Stromal cell of bone marrow (primary cell): ENCODE results near the gene DIP2C.
"Not testable (repeated sequence)": the region's sequence is repeated elsewhere in the genome, so short reads cannot be mapped to it uniquely, and the experiment has no call there.

ENCODE experiments used
- DNase-seq: peaks from one replicate; pipeline ENCODE4 v3.0.0-alpha.2; 2012; ENCODE audit warnings: low read depth

DIP2C gene

GRCh38 chr10:610642-611305 lies 78.7 kb downstream of the DIP2C start:
- peak; percentile 76 for DNase-seq

- no peak for DNase-seq
Observed at GRCh38 chr10:609868-610545, 79.5 kb downstream of the DIP2C start.

GRCh38 chr10:609262-609658 lies 80.2 kb downstream of the DIP2C start:
- no peak for DNase-seq

GRCh38 chr10:608331-609261 lies 80.9 kb downstream of the DIP2C start:
- no peak for DNase-seq

DNA sequence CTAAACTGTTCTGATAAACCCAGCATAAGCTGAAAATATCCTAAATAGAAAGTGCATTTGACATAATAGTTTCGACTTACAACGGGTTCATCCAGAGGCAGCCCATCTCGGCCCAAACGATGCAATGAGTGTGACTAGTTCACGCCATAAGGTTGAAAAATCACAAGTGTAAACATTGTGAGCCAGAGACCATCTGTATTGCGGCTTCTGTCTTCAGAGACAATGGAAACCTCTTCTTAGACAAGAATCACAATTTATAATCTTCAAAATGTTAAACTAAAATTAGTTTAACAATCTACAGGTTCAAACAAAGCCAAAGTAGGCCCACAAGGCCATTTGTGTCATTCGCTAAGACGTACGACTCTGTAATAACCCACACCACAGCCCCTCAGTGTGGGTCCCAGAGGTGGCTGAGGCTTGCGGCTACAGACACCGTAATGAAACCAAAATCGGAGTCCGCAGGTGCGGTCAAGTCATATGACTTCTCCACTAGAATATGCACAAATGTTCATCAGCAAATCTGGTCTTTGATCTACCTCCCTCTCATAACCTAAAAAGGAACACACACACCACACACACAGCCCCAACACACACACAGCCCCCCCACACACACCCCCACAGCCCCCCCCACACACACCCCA lies 81.8 kb downstream of the DIP2C start:
- no peak for DNase-seq

- no peak for DNase-seq
Observed at GRCh38 chr10:606762-607544, 82.5 kb downstream of the DIP2C start.

DNA sequence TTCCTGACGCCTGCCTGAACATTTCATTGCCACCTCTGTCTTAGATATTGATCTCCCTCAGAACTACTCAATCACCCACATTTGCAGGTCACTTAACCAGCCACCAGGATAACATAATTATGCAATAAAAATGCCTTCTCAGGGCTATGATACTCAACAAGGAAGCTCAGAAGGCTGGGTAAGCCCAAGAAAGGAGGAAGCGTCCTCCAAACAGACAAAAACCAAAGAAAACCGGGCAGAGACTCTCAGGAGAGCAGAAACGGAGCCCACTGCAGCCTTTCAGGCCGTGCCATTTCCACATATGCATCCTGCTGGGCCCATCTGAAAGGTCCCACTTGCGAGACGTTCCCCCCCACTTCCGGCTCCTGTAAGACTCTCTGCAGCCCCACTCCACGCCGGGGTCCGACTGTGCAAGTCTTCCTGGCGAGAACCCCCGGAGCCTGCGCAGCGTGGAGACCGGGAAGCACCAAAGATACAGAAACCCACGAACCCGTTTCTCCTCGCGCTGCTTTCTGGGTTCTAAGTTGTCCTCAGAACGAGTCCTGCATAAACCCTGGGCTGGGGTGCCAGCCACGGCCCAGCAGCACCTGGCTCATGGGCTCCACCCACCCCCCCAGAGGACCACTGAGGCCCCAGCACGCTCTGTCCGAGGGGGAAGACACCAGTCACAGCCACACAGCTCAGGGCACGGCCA lies 83.7 kb downstream of the DIP2C start:
- DNase-seq = no peak

GRCh38 chr10:604716-605631 lies 84.5 kb downstream of the DIP2C start:
- DNase-seq = no peak

DNA sequence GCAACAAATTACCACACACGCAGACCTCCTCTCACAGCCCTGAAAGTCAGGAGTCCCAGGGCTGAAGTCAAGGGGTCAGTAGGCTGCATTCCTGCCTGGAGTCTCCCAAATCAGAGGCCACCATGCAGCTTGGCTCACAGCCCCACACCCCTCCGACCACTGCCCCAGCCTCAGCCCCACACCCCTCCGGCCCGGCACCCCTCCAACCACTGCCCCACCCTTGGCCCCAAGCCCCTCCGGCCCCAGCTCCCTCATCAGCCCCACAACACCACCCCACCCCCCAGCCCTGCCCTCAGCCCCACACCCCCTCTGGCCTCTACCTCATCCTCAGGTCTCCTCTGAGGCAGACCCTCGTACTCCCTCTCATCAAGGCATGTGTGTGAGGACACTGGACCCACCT lies 85.7 kb downstream of the DIP2C start:
- DNase-seq = no peak

GRCh38 chr10:602391-603005 lies 87.0 kb downstream of the DIP2C start:
- DNase-seq = no peak

GRCh38 chr10:601660-601963 lies 87.9 kb downstream of the DIP2C start:
- DNase-seq = no peak

DNA sequence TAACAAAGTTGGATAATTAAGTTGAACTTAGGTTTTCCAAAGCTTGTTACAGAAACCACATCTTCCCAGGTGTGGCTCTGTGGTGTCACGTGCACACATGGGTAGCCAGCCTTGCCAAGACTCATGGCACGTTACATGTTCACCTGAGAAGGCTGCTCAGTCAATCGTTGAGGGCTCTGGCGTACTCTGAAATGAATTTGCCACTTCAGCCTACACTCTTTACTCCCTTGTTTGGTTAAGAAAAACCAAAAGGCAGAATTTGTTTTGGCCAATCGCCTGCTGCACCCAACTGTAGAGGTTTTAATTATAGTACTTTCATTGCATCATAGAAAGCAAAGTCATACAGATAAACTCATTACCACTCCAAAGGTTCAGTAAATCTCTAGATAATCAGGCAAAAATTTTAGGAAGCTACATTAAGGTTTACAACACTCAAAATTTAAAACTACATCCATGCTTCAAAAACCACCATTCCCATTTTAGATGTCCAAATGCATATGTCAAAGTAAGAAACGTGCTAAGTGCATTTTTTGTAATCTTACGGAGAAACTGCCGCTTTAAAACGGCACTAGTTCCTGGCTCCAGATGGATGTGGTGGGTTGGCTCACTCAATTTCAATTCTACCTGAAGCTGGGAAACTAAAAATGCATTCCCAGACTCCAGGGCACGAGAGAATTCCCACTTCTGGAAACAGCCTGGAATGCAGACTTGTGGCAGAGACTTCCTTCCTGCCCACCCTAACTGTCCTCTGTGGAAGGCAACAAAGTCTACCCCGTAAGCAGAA lies 88.4 kb downstream of the DIP2C start:
- no peak for DNase-seq

DNA sequence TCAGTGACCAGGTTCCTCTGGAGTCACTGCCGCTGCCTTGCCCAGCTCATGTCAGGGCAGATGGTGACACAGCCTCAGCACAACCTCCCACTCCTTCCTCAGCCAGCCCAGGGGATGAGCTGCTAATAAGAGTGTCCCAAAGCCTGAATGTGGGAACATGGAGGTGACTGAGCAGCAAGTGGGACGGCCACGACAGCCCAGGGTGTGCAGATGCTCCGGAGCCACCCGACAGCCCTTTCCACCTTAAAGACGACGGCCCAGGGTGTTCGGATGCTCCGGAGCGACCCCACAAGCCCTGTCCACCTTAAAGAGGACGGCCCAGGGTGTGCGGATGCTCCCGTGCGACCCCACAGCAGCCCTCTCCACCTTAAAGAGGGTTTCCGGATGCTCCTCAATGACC lies 89.2 kb downstream of the DIP2C start:
- no peak for DNase-seq

GRCh38 chr10:599767-600166 lies 89.7 kb downstream of the DIP2C start:
- DNase-seq = no peak

DNA sequence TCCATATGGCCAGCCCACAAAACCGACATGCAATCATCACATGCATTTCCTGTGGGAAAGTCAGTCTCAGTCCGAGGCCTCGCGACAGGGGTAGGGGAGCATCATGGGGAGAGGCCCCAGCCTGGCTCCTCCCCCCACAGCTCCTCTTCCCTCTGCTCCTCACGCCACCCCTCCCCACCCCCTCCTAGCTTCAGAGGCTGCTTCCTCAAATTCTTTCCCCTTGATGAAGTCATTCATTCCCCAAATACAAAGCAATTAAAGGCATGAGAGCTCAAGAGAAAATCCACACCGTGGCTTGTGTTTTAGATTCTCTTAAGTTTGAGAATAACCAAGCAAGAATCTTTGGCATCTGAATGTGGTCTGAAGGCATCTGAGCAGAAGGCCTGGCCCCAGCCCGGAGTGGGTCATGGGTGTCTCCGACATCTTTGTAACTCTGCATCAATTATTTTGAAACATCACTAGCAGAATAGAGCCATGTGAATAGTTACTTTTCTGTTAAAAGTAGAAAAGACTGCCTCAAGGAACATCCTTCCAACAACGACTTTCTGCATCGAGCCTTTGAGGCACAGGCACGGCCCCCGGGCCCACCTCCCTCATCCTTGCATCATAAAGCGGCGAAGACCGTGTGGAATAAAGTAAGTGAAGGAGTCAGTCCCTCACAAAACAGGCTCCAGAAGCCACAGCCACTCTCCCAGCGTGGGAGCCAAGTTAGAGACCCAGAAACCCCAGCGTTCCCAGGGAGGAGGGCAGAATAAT lies 90.9 kb downstream of the DIP2C start:
- peak; percentile 87 for DNase-seq

DNA sequence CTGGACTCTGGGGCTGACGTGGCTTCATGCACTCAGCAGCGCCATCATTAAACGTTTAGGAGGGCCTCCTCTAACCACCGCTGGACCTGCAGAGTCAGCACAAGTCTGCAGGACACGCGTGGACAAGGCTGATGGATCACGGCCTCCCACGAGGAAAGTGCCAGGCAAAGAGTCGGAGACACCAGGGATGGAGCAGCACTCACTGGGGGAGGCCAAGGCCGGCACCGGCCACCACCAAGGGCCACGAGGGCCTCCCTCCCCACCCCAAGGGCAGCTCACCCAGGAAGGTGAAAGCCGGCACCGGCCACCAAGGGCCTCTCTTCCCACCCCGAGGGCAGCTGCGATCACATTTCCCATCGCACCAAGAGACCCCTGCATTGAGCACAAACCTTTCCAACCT lies 91.5 kb downstream of the DIP2C start:
- DNase-seq = no peak

GRCh38 chr10:596725-597345 lies 92.6 kb downstream of the DIP2C start:
- DNase-seq = no peak

DNA sequence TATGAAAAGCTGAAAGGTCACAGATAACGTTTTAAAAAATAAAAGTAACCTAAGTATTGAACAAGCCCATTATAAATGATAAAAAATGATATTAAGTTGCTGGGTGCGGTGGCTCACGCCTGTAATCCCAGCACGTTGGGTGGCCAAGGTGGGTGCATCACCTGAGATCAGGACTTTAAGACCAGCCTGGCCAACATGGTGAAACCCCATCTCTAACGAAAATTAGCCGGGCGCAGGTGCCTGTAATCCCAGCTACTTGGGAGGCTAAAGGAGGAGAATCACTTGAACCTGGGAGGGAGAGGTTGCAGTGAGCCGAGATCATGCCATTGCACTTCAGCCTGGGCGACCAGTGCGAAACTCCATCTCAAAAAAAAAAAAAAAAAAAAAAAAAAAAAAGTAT lies 93.3 kb downstream of the DIP2C start:
- DNase-seq = not testable (repeated sequence)
